GM19397 (cell line): Measurements from ENCODE around the gene ANKRD55.

Source experiments
- ATAC-seq: cut with Tn5 transposase; IDR thresholded peaks from one replicate; pipeline ENCODE4 v1.9.1; 2021; ENCODE audit warnings: mild to moderate bottlenecking, moderate library complexity; ENCODE audit not compliant: unreplicated experiment

The ANKRD55 gene

GRCh38 chr5:56054666-56055065 is 178.5 kb downstream of the ANKRD55 start:
- ATAC-seq: no peak

- ATAC-seq: no peak
These were observed 179.8 kb downstream of the ANKRD55 start for GRCh38 chr5:56053363-56053762.

GRCh38 chr5:56052735-56053134 is 180.4 kb downstream of the ANKRD55 start:
- no peak for ATAC-seq

- no peak for ATAC-seq
These were observed 182.4 kb downstream of the ANKRD55 start for GRCh38 chr5:56050551-56051255.
